ENCODE data around the gene NTN4. TPM values are rescaled to one million over a fixed set of nuclear protein-coding genes. Genes with fewer than 3 reads are reported as not detected.

Gene NTN4
- total RNA-seq, 1 donor from 2014 or later: 81.3 TPM

DNA sequence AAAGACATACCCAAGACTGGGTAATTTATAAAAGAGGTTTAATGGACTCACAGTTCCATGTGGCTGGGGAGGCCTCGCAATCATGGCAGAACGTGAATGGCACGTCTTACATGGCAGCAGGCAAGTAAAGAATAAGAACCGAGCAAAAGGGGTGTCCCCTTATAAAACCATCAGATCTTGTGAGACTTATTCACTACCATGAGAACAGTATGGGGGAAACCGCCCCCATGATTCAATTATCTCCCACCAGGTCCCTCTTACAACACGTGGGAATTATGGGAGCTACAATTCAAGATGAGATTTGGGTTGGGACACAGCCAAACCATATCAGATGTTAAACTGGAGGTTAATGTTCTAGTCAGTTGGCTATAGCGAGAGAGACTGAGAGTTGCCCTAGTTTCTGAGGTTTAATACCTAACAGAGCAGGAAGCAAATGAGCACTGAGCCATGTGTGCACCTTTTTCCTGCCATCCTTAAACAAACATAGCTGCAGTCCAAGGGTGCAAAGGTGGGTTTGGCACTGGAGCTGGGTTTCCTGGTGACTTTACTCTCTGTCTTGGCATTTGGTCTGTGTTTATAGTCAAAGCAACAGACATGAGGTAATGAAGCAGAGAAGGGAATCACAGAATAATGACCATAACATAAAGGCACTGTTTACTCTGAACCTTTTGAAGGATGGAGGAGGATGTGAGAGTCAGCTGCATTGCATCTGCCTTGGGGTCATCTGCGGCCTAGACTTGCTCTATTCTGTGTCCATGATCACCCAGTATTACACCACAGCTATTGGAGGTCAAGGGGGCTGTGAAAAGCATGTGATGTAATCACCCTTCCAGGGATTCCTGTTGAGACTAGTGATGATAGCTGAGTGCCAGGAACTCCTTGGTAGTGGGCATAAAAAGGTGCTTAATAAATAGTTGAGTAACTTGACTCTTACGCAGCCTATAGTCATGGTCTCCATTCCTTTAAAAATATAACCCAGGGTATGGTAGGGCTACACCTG, 155.6 kb downstream of the NTN4 start:
- TF ChIP-seq, protein P1, sequence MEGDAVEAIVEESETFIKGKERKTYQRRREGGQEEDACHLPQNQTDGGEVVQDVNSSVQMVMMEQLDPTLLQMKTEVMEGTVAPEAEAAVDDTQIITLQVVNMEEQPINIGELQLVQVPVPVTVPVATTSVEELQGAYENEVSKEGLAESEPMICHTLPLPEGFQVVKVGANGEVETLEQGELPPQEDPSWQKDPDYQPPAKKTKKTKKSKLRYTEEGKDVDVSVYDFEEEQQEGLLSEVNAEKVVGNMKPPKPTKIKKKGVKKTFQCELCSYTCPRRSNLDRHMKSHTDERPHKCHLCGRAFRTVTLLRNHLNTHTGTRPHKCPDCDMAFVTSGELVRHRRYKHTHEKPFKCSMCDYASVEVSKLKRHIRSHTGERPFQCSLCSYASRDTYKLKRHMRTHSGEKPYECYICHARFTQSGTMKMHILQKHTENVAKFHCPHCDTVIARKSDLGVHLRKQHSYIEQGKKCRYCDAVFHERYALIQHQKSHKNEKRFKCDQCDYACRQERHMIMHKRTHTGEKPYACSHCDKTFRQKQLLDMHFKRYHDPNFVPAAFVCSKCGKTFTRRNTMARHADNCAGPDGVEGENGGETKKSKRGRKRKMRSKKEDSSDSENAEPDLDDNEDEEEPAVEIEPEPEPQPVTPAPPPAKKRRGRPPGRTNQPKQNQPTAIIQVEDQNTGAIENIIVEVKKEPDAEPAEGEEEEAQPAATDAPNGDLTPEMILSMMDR (IDR thresholded peaks at IDR 0.05; ENCODE audit: insufficient read depth, low read length, poor library complexity, severe bottlenecking): no peak
- Histone ChIP-seq H3K36me3 (ENCODE audit: control insufficient read depth, insufficient read depth, low read length) (no peaks in the 10 kb centered on the region), H3K27me3 (ENCODE audit: control insufficient read depth, insufficient read depth, low read length) (no peaks in the 10 kb centered on the region), H3K4me3 (ENCODE audit: low read depth, low read length) (no peak overlapping the region)
- DNase-seq (ENCODE audit: low read depth): peak; percentile 96

DNA sequence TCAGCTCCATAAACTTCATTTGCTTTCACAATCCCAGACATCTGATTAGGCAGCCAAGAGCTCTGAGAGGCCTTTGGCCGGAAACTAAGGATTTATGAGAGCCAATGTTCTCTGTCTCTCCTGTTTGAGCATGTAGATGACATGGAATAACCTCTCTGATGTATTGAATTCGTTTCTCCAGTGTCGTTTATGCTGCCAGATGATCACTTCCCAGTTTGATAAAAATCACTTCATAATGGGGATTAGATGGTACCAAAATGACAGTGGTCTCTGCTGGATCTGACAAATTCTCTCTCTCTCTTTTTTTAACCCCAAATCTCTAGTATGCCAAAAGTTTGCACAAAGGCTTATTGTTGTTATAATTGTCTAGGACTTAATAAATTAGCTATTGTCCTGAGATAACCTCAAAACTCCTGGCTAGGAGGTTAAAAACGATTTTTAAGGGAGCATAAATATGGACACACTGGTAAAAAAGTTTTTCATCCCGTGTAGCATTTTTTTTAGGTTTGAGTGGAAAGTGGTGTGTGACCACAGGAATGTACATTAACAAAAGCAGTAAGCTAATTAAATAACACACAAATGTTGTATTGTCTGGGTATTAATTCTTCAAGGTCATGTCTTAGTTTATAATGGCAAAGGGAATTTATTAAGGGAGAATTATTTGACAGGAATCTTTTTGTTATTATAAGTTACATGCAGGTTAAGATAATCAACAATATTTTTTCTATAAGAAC, 156.7 kb downstream of the NTN4 start:
- no peak overlapping the region for H3K4me3 ChIP-seq (ENCODE audit: low read depth, low read length)
- DNase-seq (ENCODE audit: low read depth): no peak
- no peaks in the 10 kb centered on the region for H3K27me3 ChIP-seq (ENCODE audit: control insufficient read depth, insufficient read depth, low read length)
- H3K36me3 ChIP-seq (ENCODE audit: control insufficient read depth, insufficient read depth, low read length): no peaks in the 10 kb centered on the region
- TF ChIP-seq, protein P1 (IDR thresholded peaks at IDR 0.05; ENCODE audit: insufficient read depth, low read length, poor library complexity, severe bottlenecking): no peak

DNA sequence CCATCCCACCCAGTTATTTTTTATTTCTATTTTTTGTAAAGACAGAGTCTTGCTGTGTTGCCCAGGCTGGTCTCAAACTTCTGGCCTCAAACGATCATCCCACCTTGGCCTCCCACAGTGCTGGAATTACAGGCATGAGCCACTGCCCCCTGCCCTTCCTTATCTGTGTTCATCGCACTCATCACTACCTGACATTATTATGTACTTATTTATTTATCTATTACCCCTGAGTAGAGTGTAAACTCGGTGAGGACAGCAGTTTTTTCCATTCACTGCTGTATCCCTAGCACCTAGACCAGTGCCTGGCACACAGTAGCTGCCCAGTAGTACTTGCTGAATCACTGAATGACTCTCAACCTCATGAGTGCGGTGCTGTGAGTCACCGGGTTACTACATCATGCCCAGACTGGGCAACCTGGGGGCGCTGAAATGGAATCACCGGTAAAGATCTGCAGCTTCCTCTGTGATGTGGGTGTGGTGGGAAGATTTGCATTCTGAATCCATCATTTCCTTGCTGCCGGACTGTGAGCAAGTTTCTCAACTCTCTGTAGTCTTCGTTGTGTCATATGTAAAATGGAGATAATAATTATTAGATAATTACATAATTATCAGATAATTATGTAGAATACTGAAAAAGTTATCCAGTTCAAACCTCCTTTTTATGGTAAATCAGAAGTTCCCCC, 157.4 kb downstream of the NTN4 start:
- TF ChIP-seq, protein P1 (IDR thresholded peaks at IDR 0.05; ENCODE audit: insufficient read depth, low read length, poor library complexity, severe bottlenecking): no peak
- DNase-seq (ENCODE audit: low read depth): peak; percentile 89
- Histone ChIP-seq H3K4me3 (ENCODE audit: low read depth, low read length) (no peak overlapping the region), H3K36me3 (ENCODE audit: control insufficient read depth, insufficient read depth, low read length) (no peaks in the 10 kb centered on the region), H3K27me3 (ENCODE audit: control insufficient read depth, insufficient read depth, low read length) (no peaks in the 10 kb centered on the region)

- Histone ChIP-seq H3K4me3 (ENCODE audit: low read depth, low read length) (no peak overlapping the region), H3K36me3 (ENCODE audit: control insufficient read depth, insufficient read depth, low read length) (no peaks in the 10 kb centered on the region), H3K27me3 (ENCODE audit: control insufficient read depth, insufficient read depth, low read length) (no peaks in the 10 kb centered on the region)
- DNase-seq (ENCODE audit: low read depth): no peak
- TF ChIP-seq, protein P1 (IDR thresholded peaks at IDR 0.05; ENCODE audit: insufficient read depth, low read length, poor library complexity, severe bottlenecking): no peak
Observed at GRCh38 chr12:95630496-95630895, 160.1 kb downstream of the NTN4 start.

DNA sequence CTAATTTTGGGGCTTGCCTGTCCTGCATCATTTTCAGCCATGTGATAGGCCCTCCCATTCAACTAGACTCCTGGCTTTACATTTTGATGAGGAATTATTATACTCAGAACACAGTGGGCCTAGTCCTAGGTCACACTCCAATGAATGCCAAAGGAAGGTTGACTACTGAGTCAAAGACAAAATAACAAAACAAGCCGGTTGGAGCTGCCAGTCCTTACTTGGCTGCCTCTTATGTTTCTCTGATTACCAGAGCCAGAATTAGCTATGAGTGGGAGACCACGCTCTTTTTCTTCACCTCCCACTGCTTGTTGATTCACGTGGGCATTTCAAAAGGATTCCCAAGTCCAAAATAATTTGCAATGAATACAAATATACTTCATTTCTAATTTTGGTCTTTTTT, 161.2 kb downstream of the NTN4 start:
- Histone ChIP-seq H3K27me3 (ENCODE audit: control insufficient read depth, insufficient read depth, low read length) (no peaks in the 10 kb centered on the region), H3K36me3 (ENCODE audit: control insufficient read depth, insufficient read depth, low read length) (no peaks in the 10 kb centered on the region), H3K4me3 (ENCODE audit: low read depth, low read length) (no peak overlapping the region)
- TF ChIP-seq, protein P1 (IDR thresholded peaks at IDR 0.05; ENCODE audit: insufficient read depth, low read length, poor library complexity, severe bottlenecking): no peak
- no peak for DNase-seq (ENCODE audit: low read depth)
